PFSK-1 (cell line): ENCODE measurements around the gene SLC25A26.

Experiments
- FOXP2 ChIP-seq: optimal IDR thresholded peaks from 2 replicates; pipeline ENCODE3; 2011; ENCODE audit warnings: borderline replicate concordance, control low read depth, inconsistent platforms; ENCODE audit not compliant: insufficient read depth; ENCODE audit errors: extremely low read length, extremely low read depth
- POLR2AphosphoS5 ChIP-seq: IDR thresholded peaks from 2 replicates; pipeline ENCODE4 v1.6.1; 2012; ENCODE audit warnings: low read depth, mild to moderate bottlenecking, control low read depth, low read length, moderate library complexity
- REST ChIP-seq, 2 experiments: IDR thresholded peaks; 2 replicates each; pipeline versions ENCODE4 v1.6.1 to v1.8.0; 2011 to 2012; ENCODE audit warnings: low read depth in 2 of 2, low read length in 2 of 2, control low read depth in 1 of 2, inconsistent platforms in 1 of 2, mild to moderate bottlenecking in 1 of 2, moderate library complexity in 1 of 2; ENCODE audit not compliant: insufficient read depth in 1 of 2
- SIN3A ChIP-seq: IDR thresholded peaks from 2 replicates; pipeline ENCODE4 v1.6.1; 2012; ENCODE audit warnings: mild to moderate bottlenecking, low read length, moderate library complexity, borderline replicate concordance; ENCODE audit not compliant: insufficient read depth
- TAF1 ChIP-seq: IDR thresholded peaks from 2 replicates; pipeline ENCODE4 v1.6.1; 2012; ENCODE audit warnings: low read length, control low read depth, borderline replicate concordance; ENCODE audit not compliant: insufficient read depth

Gene SLC25A26

DNA sequence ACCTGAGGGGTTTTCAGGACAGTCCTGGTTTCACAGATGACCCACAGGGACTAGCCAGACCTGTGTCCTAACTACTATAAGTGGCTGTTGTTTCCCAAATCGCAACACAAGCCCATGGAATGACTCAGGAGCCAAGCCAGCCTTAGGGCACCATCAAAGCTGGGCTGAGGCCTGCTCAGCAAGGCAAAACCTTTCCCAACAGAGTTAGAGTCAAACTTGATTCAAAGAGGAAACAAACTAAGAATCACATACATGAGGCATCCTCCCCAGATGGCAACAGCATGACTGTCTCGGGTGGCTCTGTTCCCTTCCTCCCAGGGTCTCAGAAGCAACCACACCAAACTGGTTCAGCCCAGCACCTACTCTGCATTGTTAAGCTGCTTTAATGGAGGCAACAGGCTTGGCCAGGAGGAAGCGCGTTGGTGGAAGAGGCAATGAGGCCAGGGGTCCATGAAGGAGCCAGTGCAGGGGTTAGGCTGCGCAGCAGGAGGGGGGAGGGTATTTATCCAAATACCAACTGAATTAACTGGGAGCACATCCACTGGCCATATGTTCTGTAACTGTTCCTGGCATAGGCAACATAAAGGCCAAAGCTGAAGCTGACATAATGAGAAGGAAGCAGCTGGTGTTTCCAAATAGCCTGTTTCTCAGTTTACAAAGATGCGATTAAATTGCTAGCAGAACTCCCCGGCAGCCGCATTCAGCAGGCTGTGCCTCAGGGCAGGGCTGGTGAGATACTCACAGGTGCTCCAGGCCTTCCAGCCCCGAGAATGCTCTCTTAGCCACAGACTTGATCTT is 177.6 kb downstream of the SLC25A26 start:
- TF ChIP-seq FOXP2, result no peak
- no peak for TF ChIP-seq REST (IDR thresholded peaks at IDR 0.05; ENCODE audit: insufficient read depth in 1 of 2, low read depth in 2 of 2, low read length in 2 of 2)
- TF ChIP-seq SIN3A, result no peak
- TF ChIP-seq TAF1, result no peak
- TF ChIP-seq POLR2AphosphoS5, result no peak

- TF ChIP-seq TAF1, result no peak
- no peak for TF ChIP-seq POLR2AphosphoS5
Observed at GRCh38 chr3:66399529-66400232, 178.9 kb downstream of the SLC25A26 start.

DNA sequence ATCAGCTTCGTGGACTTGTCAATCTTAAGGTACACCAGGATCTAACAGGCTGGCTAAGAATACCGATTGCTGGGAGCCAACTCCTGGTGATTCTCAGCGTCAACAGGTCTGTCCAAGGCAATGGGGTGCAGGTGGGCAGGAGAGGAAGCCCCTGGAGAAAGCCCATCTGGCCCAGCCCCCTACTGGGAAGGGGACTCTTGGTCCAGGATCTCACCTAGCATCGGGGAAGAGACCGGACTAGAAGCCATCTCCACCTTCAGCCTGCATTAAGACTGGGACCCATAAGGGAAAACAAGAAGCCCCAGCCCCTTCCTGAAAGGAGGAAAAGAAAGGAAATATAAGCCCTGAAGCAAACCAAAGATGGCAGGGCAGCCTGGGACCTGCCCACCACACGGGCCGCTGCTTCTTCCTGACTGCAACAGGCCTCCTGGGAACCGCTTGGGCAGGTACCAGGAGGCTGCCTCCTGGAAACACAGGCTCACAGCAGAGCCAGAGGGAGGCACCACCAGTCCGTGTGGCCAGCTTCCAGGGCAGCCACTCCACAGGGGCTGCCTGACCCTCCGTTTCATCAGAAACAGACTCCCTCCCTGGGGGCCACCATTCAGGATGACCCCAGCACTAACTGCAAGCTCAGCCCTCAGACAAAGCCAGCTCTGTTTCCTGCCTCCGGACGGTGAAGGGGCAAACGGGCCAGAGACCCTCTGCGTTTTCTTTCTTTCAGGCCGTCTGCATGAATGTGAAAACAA is 179.8 kb downstream of the SLC25A26 start:
- TF ChIP-seq TAF1 (no peak), REST (IDR thresholded peaks at IDR 0.05; ENCODE audit: insufficient read depth in 1 of 2, low read depth in 2 of 2, low read length in 2 of 2) (no peak), FOXP2 (no peak), SIN3A (no peak), POLR2AphosphoS5 (no peak)

- TF ChIP-seq TAF1, result no peak
- no peak for TF ChIP-seq REST (IDR thresholded peaks at IDR 0.05; ENCODE audit: insufficient read depth in 1 of 2, low read depth in 2 of 2, low read length in 2 of 2)
- no peak for TF ChIP-seq SIN3A
- TF ChIP-seq POLR2AphosphoS5, result no peak
- TF ChIP-seq FOXP2, result no peak
Observed at GRCh38 chr3:66401157-66401550, 180.4 kb downstream of the SLC25A26 start.

- TF ChIP-seq REST (IDR thresholded peaks at IDR 0.05; ENCODE audit: insufficient read depth in 1 of 2, low read depth in 2 of 2, low read length in 2 of 2) (no peak), POLR2AphosphoS5 (no peak), SIN3A (no peak), FOXP2 (no peak), TAF1 (no peak)
Observed at GRCh38 chr3:66401675-66402491, 181.1 kb downstream of the SLC25A26 start.
